CD14-positive monocyte (primary cell): Measurements from ENCODE around the gene TLR10. TPM values are rescaled to one million over a fixed set of nuclear protein-coding genes. Genes with fewer than 3 reads are reported as not detected.

Experiments
- DNase-seq, 3 donors: peaks; one replicate each; pipeline ENCODE4 v3.0.0-alpha.2; 2011 to 2022
- H2AFZ ChIP-seq: 2 replicates; pipeline ENCODE4 v1.6.0; 2012; ENCODE audit warnings: mild to moderate bottlenecking, low read depth, low read length, inconsistent platforms; ENCODE audit not compliant: insufficient read depth, poor library complexity, severe bottlenecking
- H3K27ac ChIP-seq, 2 donors: 1 replicate in 1 of 2; 2 replicates in 1 of 2; pipeline ENCODE4 v1.5.1; 2012 to 2013; ENCODE audit warnings: low read length in 2 of 2, control low read depth in 1 of 2, inconsistent platforms in 1 of 2, low read depth in 1 of 2, mild to moderate bottlenecking in 1 of 2
- H3K27me3 ChIP-seq, 2 donors: one replicate each; pipeline versions ENCODE4 v1.6.0 to v1.6.1; 2011 to 2013; ENCODE audit warnings: low read length in 2 of 2; ENCODE audit not compliant: control insufficient read depth in 2 of 2, insufficient read depth in 2 of 2
- H3K36me3 ChIP-seq, 2 donors: replicated peaks in 1 of 2; 1 replicate in 1 of 2; 2 replicates in 1 of 2; pipeline versions ENCODE4 v1.5.1 to v1.6.1; 2012 to 2013; ENCODE audit warnings: low read length in 2 of 2, control low read depth in 1 of 2, inconsistent platforms in 1 of 2, mild to moderate bottlenecking in 1 of 2; ENCODE audit not compliant: insufficient read depth in 2 of 2, control insufficient read depth in 1 of 2
- H3K4me1 ChIP-seq, 2 donors: 1 replicate in 1 of 2; 2 replicates in 1 of 2; pipeline versions ENCODE4 v1.5.1 to v1.6.1; 2012 to 2013; ENCODE audit warnings: low read length in 2 of 2, control low read depth in 1 of 2, inconsistent platforms in 1 of 2, mild to moderate bottlenecking in 1 of 2, moderate library complexity in 1 of 2; ENCODE audit not compliant: insufficient read depth in 2 of 2, control insufficient read depth in 1 of 2
- H3K4me2 ChIP-seq: replicated peaks from 2 replicates; pipeline ENCODE3; 2012; ENCODE audit warnings: low read length, moderate library complexity, mild to moderate bottlenecking; ENCODE audit not compliant: poor library complexity, severe bottlenecking; ENCODE audit errors: extremely low read depth
- H3K4me3 ChIP-seq, 3 experiments: fragments of 200-600 bp in 1 of 3; sonication (generic) in 1 of 3; replicated peaks in 1 of 3; 1 replicate in 2 of 3; 2 replicates in 1 of 3; pipeline ENCODE4 v1.5.1; 2011 to 2013; ENCODE audit warnings: low read length in 3 of 3, mild to moderate bottlenecking in 3 of 3, control low read depth in 2 of 3, low read depth in 2 of 3, inconsistent platforms in 1 of 3, moderate library complexity in 1 of 3
- H3K79me2 ChIP-seq: 2 replicates; pipeline ENCODE4 v1.6.0; 2012; ENCODE audit warnings: mild to moderate bottlenecking, control low read depth, inconsistent platforms, low read length, moderate library complexity; ENCODE audit not compliant: insufficient read depth
- H3K9ac ChIP-seq: 2 replicates; pipeline ENCODE4 v1.6.0; 2017; ENCODE audit warnings: low read length, mild to moderate bottlenecking; ENCODE audit not compliant: insufficient read depth, poor library complexity, severe bottlenecking
- H3K9me3 ChIP-seq, 2 donors: replicated peaks in 1 of 2; 1 replicate in 1 of 2; 2 replicates in 1 of 2; pipeline versions ENCODE4 v1.5.1 to v1.6.1; 2012 to 2013; ENCODE audit warnings: low read length in 2 of 2, control low read depth in 1 of 2; ENCODE audit not compliant: control insufficient read depth in 1 of 2, insufficient read depth in 1 of 2
- H4K20me1 ChIP-seq: 2 replicates; pipeline ENCODE4 v1.6.0; 2012; ENCODE audit warnings: mild to moderate bottlenecking, low read length, control low read depth, moderate library complexity; ENCODE audit not compliant: insufficient read depth
- H3K27ac Mint-ChIP-seq, 7 donors: one replicate each; pipeline ENCODE4 v1.8.0; 2020; ENCODE audit warnings: mild to moderate bottlenecking in 7 of 7, mixed read lengths in 7 of 7, moderate library complexity in 6 of 7, inconsistent platforms in 2 of 7
- H3K27me3 Mint-ChIP-seq, 3 donors: one replicate each; pipeline ENCODE4 v1.8.0; 2021 to 2022; ENCODE audit warnings: low read depth in 3 of 3, mild to moderate bottlenecking in 3 of 3, mixed read lengths in 3 of 3, moderate library complexity in 3 of 3, inconsistent platforms in 1 of 3
- H3K36me3 Mint-ChIP-seq, 2 donors: one replicate each; pipeline ENCODE4 v1.8.0; 2020; ENCODE audit warnings: mixed read lengths in 2 of 2, inconsistent platforms in 1 of 2, mild to moderate bottlenecking in 1 of 2
- H3K4me1 Mint-ChIP-seq: one replicate; pipeline ENCODE4 v1.8.0; 2020; ENCODE audit warnings: mild to moderate bottlenecking, mixed read lengths
- H3K4me3 Mint-ChIP-seq, 2 donors: one replicate each; pipeline ENCODE4 v1.8.0; 2020; ENCODE audit warnings: mild to moderate bottlenecking in 2 of 2, mixed read lengths in 2 of 2, moderate library complexity in 1 of 2
- H3K9me3 Mint-ChIP-seq, 7 donors: one replicate each; pipeline ENCODE4 v1.8.0; 2020 to 2022; ENCODE audit warnings: mixed read lengths in 7 of 7, mild to moderate bottlenecking in 6 of 7, moderate library complexity in 6 of 7, inconsistent platforms in 2 of 7
- CTCF ChIP-seq: fragments of 200-600 bp; IDR thresholded peaks from one replicate; pipeline ENCODE4 v1.8.0; 2022; ENCODE audit warnings: antibody characterized with exemption, mild to moderate bottlenecking
- WGBS: methylation state at CpG from one replicate; pipeline ENCODE4 v1.1.5; 2013; ENCODE audit warnings: missing lambda C conversion rate; ENCODE audit not compliant: insufficient coverage; 5-methylcytosine and 5-hydroxymethylcytosine counted together
- intact Hi-C, 2 donors: fragments of 100-400 bp; cut with micrococcal nuclease; formaldehyde crosslinking; loops; one replicate each; pipeline versions ENCODE4 v1.15.0 to v1.15.1; 2023
- polyA plus RNA-seq, 3 donors: library from polyadenylated mRNA; depleted of rRNA in 1 of 3; unstranded in 2 of 3; stranded (reverse) in 1 of 3; fragments of 300-500 nt in 2 of 3; fragments of >200 nt in 1 of 3; fragmentation: Illumina TruSeq in 2 of 3; gene quantifications; 1 replicate in 2 of 3; 2 replicates in 1 of 3; pipeline ENCODE4 v1.2.3, GENCODE V29; 2012 to 2021

TLR10 gene
- polyA plus RNA-seq, 3 donors, result 1.1 to 1.2 (median 1.1) TPM

- peaks cover 0 to 2% (median 0%) of the 10 kb centered on the region in 3 donors for H3K27me3 Mint-ChIP-seq
- no peak overlapping the region for H3K4me3 Mint-ChIP-seq
- TF ChIP-seq CTCF, result no peak
- H3K27me3 ChIP-seq, result no peaks in the 10 kb centered on the region
- no peak overlapping the region for H3K27ac ChIP-seq
- H4K20me1 ChIP-seq, result peaks cover 53% of the 10 kb centered on the region
- no peak overlapping the region for H2AFZ ChIP-seq
- no peak for DNase-seq
- peaks cover 40 to 62% of the 10 kb centered on the region in 2 donors for H3K36me3 ChIP-seq
- peaks cover 57 to 75% of the 10 kb centered on the region in 2 donors for H3K36me3 Mint-ChIP-seq
- peaks cover 60% of the 10 kb centered on the region for H3K79me2 ChIP-seq
- H3K4me1 ChIP-seq, result peaks cover 11 to 14% of the 10 kb centered on the region in 2 donors
- peaks cover 2 to 14% (median 7%) of the 10 kb centered on the region in 7 donors for H3K9me3 Mint-ChIP-seq
- WGBS, result 100% methylated on average over 2 of the region's 5 CpGs
- no peak overlapping the region for H3K27ac Mint-ChIP-seq
- intact Hi-C loops, result no loop called here
- H3K4me1 Mint-ChIP-seq, result peaks cover 16% of the 10 kb centered on the region
- peaks cover 4 to 5% of the 10 kb centered on the region in 2 donors for H3K9me3 ChIP-seq
- no peak overlapping the region for H3K4me2 ChIP-seq
- no peak overlapping the region for H3K4me3 ChIP-seq
- H3K9ac ChIP-seq, result no peak overlapping the region
Observed at GRCh38 chr4:38829237-38829636, 46.4 kb upstream of the TLR10 start.

- H3K27ac Mint-ChIP-seq, result peak overlapping the region in 2 of 7 donors; percentile 33 to 36
Observed at GRCh38 chr4:38823766-38824165, 41.0 kb upstream of the TLR10 start.

More at GRCh38 chr4:38823766-38824165, 41.0 kb upstream of the TLR10 start:
- intact Hi-C loops, result no loop called here
- peaks cover 16% of the 10 kb centered on the region for H3K79me2 ChIP-seq
- no peak overlapping the region for H3K4me2 ChIP-seq
- Mint-ChIP-seq H3K4me3 (no peak overlapping the region), H3K27me3 (peaks cover 0 to 2% (median 2%) of the 10 kb centered on the region in 3 donors), H3K36me3 (peaks cover 59 to 63% of the 10 kb centered on the region in 2 donors), H3K4me1 (peaks cover 21% of the 10 kb centered on the region), H3K9me3 (peaks cover 12 to 26% (median 17%) of the 10 kb centered on the region in 7 donors)
- no peak overlapping the region for H3K9ac ChIP-seq
- H3K4me3 ChIP-seq, result no peak overlapping the region
- peaks cover 31 to 63% of the 10 kb centered on the region in 2 donors for H3K36me3 ChIP-seq
- DNase-seq, result no peak
- TF ChIP-seq CTCF, result no peak
- H3K27ac ChIP-seq, result no peak overlapping the region
- H3K4me1 ChIP-seq, result peaks cover 6 to 12% of the 10 kb centered on the region in 2 donors
- WGBS, result 97% methylated on average over 27 of the region's 27 CpGs
- peaks cover 18 to 21% of the 10 kb centered on the region in 2 donors for H3K9me3 ChIP-seq
- no peaks in the 10 kb centered on the region for H3K27me3 ChIP-seq
- H2AFZ ChIP-seq, result no peak overlapping the region
- peaks cover 13% of the 10 kb centered on the region for H4K20me1 ChIP-seq
